NCI-H226 (cell line): ENCODE results near the gene MRPL20.
"Not testable (repeated sequence)": the region's sequence is repeated elsewhere in the genome, so short reads cannot be mapped to it uniquely, and the experiment has no call there.

ENCODE experiments used
- DNase-seq: peaks from one replicate; pipeline ENCODE4 v3.0.0-alpha.2; 2015

Gene MRPL20

DNA sequence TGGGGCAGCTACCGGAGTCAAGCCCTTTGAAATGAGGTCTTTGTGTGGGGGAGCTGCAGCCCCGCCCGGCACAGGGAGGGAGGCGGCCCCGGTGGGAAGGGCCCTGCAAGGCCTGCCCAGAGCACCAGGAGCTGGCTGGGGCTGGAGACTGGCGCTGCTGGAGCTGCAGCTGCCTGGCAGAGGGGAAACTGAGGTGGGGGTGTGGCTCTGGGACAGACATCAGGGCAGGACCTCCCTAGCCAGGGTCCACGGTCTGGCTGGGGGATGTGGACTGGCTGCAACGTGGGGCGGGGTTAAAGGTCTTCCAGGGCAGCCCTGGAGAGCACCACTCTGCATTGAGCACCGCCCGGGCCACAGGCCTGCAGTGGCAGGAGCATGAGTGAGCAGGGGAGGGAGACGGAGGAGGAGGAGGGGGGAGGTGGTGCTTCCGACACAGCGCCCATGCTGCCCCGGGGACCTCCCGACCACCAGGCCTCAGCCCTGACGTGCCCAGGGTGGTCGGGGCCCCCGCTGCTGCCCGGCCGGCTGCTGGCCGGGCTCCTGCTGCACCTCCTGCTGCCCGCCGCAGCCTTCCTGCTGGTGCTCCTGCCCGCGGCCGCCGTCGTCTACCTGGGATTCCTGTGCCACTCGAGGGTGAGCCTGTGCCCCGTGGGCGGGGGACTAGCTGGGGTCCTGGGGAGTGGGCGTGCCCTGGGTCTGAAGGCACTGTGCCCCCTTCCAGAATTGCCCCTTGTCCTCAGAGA lies 18.8 kb upstream of the MRPL20 start:
- DNase-seq = no peak

DNA sequence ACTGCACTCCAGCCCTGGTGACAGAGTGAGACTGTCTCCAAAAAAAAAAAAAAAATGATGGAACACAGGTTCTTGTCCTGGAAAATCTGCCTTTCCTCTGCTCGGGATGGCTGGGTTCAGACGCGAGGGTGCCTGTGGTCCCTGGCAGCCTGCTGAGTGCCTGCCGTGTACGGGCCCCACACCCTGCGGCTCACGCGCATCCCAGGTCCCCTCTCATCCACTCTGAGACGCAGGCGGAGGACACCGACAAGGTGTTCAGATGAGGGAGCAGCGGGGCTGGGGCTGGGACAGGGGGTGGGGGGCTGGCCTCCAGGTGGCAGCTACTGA lies 18.3 kb upstream of the MRPL20 start:
- no peak for DNase-seq

DNA sequence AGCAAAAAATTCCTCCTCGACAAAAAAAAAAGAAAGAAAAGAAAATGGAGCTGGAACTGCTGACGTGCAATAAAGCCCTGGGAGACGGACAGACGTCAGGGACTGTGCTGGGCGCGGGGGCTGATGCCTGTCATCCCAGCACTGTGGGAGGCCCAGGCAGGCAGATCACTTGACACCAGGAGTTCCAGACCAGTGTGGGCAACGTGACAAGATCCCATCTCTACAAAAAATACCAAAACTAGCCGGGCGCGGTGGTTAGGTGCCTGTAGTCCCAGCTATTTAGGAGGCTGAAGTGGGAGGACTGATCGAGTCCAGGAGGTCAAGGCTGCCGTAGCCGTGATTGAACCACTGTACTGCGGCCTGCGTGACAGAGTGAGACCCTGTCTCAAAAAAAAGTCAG lies 17.6 kb upstream of the MRPL20 start:
- DNase-seq = no peak

DNA sequence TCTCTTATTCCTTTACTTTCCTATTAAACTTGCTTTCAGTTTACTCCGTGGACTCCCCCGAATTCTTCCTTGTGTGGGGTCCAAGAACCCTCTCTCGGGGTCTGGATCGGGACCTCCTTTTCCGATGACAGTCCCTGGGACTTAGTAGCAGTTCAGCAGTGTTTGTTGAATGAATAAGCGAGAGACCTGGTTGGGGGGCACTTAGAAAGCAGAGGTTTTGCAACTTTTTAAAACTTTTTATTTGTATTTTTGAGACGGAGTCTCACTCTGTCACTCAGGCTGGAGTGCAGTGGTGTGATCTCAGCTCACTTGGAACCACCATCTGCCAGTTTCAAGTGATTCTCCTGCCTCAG lies 16.1 kb upstream of the MRPL20 start:
- no peak for DNase-seq

DNA sequence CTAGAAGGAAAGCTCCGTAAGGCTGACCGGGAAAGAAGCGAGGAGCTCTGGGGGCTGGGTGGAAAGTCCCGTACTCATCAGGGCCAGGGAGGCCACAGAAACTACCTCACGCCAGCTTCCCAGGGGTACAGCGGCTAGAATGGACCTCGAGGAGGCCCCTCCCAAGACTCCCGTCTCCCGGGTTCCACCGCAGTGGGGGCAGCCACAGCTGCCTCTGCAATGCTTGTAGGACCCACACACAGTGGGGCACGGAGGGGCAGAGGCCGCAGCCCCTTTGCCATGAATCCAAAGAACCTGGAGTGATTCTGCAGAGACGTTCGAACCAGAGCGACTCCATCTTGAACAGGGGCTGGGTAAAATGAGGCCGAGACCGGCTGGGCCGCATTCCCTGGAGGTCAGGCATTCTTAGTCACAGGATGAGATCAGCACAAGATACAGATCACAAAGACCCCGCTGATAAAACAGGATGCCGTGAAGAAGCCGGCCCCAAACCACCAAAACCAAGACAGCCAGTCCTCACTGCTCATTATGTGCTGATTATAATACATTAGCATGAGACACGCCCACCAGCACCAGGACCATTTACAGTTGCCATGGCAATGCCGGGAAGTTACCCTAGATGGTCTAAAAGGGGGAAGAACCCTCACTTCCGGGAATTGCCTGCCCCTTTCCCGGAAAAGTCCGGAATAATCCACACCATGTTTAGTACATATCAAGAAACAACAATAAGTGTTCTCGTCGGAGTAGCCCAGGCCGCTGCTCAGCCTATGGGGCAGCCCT lies 15.6 kb upstream of the MRPL20 start:
- no peak for DNase-seq

DNA sequence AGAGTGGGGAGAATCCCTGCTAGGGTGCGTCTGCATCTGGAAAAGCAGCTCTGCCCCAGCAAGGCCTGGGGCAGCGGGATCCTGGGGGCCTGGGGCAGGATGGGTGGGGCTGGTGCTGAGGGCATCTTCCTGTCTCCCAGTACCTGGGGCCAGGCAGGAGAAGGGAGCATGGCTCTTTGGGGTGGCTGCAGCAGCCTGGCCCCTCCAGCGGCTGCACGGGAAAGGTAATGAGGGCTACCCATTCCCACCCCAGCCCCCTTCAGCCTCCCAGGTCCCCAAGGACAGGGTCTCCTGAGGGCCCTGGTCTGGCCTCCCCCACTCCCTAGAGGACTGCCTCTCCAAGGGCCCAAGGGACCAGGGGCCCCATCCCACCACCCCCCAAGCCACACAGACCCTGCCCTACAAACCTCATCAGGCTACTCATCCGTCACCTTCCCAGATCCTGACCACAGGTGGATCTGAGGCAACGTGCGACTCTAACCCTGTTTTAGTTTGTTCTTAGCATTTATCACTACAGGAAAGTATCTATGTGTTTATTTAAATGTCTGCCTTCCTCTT lies 14.9 kb upstream of the MRPL20 start:
- no peak for DNase-seq

DNA sequence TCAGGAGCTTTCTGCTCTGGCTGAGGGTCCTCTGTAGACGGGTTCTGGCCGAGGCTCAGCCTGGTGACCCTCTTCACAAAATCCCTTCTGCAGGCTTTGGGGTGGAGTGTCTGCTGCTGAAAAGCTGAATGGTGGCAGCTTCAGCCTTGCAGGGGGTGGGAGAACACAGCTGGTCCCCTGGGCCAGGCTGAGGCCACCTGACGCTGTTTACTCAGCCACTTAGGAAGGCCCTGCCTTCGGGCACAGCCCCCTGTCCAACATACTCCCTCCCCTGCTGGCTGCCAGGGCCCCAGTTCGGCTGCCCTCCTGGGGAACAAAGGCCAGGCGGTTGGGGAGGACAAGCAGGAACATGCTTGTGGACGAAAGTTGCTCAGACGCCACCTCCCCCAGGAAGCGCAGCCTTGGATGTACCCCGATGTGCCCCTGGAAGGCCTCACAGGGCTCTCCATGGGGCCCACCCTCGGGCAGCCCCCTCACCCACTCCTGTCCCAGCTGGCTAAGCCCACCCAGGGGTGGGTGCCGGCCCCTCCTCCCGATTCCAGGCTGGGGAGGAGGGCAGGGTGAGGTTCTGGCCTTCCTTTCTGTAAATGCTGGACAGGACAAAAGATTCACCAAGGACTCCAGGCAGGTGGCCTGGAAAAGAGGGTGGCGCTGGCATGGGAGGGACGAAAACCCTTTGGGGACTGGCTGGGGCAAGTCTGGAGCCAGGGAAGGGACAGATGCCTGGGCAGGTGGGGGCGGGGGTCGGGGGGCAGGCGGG lies 14.2 kb upstream of the MRPL20 start, which contains the start of gene ANKRD65:
TSS of gene ANKRD65 (minus strand) at position 130 of the 760 bp plus-strand sequence. CDS start 271 bp downstream, outside the sequence.
- no peak for DNase-seq

DNA sequence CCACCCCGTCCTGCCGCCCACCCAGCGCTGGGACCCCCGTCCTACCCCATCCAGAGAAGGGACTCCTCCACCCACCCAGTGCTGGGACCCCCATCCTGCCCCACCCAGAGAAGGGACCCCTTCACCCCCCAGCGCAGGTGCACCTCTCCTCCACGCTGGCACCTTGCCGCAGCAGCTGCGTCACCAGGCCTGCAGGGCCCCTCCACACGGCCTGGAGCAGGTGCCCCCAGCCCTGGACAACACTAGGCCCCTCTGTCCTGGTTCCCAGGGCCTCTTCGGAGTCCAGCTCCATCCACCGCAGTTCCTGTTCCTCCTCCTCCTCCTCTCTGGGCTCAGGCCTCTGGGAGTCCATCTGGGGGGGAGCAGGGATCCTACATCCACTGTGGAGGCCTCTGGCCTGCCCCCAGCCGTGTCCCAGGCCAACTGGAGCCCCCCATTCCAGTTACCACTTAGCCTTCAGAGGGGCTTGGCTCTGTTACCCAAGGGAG lies 13.6 kb upstream of the MRPL20 start:
- no peak for DNase-seq

DNA sequence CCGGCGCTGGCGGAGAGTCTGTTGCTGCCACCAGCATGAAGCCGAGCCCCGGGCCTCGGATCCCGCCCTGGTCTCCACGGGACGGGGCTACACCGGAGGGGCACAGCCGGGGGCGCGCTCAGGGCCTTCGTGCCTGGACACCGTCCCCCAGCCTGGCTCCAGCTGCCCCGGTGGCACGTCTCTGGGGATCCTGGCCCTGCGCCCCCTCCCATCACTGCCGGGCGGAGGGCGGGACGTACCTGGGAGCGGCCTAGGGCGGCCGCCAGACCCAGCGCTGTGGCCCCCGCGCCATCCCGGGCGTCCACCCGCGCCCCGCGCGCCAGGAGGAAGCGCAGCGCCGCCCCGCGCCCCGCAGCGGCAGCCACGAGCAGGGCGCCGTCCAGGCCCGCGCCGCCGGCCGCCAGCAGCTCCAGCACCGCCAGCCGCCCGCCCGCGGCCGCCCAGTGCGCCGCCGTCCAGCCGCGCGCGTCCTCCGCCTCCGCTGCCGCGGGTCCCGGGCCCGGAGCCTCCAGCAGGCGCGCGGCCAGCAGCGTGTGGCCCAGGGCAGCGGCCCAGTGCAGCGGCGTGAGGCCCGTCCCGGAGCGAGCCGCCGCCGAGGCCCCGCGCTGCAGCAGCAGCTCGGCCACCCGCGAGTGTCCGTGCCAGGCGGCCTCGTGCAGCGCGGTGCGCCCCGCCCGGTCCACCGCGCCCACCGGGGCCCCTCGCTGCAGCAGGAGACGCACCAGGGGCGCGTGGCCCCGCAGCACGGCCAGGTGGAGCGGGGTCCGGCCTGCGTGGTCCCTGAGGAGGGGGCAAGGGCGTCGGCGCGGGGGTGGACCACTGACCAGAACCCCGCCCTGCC lies 12.9 kb upstream of the MRPL20 start:
- DNase-seq = no peak

DNA sequence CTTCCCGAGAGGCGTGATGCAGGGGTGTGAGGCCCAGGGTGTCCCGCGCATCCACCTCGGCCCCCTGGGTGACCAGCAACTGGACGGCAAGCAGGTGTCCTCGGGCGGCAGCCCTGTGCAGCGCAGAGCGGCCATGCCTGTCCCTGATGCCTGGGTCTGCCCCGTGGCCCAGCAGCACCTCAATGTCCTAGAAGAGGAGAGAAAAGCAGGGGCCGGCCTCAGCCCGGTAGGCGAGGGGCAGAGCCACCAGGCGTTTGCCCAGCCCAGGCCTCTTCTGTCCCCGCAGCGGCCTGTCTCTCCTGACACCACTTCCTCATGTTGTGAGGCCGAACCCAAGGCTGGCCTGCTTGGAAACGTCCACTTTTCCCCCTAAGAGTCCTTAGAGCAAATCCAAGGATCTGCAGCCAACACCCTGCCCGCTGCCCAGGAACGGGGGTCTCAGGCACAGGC lies 12.3 kb upstream of the MRPL20 start:
- no peak for DNase-seq

DNA sequence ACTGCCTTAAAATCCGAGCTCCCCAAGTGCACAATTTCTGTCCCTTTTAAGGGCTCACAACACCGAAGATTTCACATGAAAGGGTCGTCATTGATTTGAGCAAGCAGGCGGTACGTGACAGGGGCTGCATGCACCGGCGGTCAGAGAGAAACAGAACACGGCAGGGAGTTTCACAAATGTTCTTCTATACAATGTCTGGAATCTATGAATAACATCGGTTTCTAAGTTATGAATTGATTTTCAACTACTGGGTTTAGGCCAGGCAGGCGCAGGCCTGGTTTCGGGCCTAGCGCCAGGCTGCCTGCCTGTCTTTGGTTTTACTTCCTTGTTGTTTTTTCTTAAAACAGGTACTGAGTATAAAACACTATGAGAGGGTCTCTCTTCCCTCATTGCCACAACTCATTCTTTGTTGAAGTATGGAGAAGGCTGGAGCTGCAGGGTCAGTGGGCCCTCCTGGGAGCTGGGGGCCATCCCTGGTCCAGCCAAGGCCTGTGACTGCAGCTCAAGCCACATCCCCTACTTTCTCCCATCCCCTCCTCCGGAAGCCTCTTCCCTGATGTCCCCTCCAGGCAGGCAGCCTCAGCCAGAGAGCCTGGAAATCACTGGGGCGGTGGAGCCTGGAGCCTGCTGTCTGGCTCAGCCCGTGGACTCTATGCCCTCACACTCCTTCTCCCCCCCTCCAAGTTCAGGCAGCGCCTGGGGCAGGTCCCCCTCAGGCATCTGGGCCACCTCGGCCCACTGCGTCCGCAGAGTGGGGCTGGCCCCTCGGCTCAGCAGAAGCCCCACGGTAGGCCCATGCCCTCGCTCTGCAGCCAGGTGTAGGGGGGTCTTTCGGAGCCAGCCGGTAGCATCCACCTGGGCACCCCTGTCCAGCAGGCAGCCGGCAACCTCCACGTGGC lies 11.6 kb upstream of the MRPL20 start:
- DNase-seq = no peak

DNA sequence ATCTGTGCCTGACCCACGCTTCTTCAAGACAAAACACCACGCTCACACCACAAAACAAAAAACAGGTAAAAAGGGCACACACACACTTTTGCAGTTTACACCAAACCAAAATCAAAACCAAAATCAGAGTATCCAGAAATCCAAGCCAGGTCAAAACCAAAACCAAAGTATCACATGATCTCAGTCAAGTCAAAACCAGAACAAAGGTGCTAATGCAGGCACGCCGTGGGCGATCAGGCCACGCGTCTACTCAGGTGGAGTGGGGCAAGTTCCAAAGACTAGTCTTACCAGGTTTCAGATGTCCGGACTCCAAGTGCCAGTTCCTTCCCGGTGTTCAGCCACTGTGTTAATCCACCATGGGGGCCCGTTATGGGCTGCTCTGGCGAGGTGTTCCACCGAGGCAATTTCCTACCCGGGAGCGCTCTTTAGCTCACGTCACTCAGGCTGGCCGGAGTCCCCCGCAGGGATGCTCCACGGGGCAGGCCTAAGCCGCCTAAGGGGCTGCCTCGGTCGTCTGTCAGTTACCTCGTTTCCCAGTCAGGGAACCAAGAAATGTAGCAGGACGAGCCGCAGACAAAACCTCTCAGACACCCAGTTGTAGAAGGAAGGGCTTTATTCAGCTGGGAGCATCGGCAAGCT lies 10.9 kb upstream of the MRPL20 start:
- not testable (repeated sequence) for DNase-seq

DNA sequence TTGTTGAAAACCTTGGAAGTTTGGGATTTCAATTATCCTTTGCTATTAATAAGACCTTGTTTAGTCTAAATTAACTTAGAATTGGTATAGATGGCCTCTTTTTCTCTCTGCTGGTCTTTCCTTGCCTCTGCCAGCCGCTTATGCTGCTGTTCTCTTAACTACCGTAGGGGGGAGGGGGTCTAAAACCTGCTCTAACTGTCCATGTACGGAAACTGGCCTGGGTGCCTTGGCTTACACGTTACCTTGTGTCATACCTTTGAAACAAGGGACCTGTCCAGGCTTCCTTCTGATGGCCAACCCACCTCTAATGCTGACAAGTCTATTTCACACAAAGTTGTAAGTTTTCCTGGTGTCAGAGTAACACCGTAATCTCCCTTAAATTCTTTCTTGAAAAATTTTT lies 10.3 kb upstream of the MRPL20 start:
- not testable (repeated sequence) for DNase-seq

DNA sequence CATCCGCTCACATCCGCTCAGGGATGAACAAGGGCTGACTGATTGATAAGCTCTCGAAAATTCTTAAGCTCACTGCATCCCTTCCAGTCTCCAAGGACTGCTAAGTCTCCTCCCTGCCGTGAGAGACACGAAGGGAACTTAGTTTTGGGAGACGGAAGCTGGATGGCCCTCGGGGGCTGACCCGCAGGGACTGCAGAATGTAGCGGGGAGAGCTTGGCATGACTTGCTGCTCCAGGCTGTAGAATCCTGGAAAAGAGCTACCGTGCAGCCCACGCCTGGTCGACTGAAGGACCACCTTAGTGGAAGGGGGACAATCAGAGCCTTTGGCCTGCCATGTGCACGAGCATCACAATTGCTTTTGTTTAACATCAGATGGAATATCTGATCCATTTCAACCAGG lies 8.7 kb upstream of the MRPL20 start:
- no peak for DNase-seq

DNA sequence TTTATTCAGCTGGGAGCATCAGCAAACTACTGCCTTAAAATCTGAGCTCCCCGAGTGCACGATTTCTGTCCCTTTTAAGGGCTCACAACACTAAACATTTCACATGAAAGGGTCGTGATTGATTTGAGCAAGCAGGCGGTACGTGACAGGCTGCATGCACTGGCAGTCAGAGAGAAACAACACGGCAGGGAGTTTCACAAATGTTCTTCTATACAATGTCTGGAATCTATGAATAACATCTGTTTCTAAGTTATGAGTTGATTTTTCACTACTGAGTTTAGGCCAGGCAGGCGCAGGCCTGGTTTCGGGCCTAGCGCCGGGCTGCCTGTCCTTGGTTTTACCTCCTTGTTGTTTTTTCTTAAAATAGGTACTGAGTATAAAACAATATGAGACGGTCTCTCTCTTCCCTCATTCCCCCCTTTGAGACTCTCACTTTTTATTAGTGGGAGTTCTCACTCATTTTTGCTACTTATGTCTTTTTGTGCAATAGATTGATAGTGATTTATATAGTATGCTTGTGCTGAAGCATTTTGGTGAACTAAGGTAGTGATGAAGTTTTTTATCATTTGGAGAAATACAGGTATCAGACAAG lies 5.3 kb upstream of the MRPL20 start:
- not testable (repeated sequence) for DNase-seq

DNA sequence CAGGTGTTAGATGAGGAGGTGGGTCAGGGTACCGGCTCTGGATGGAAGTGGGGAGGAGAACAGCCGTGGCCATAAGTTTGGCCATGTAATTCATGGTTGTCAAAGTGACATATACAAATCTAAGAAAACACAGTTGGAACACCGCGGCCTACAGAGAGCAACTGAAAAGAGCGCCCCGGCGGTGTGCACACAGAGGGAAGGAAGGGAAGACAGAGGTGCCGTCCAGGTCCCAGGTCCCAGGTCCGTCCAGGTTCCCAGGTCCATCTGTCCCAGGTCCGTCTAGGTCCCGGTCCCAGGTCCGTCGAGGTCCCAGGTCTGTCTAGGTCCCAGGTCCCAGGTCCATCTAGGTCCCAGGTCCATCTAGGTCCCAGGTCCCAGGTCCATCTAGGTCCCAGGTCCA lies 4.5 kb upstream of the MRPL20 start:
- DNase-seq = no peak

DNA sequence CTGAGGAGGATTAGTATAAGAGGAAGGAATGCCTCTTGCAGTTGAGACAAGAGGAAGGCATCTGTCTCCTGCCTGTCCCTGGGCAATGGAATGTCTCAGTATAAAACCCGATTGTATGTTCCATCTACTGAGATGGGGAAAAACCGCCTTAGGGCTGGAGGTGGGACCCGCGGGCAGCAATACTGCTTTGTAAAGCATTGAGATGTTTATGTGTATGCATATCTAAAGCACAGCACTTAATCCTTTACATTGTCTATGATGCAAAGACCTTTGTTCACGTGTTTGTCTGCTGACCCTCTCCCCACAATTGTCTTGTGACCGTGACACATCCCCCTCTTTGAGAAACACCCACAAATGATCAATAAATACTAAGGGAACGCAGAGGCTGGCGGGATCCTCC lies 3.1 kb upstream of the MRPL20 start:
- not testable (repeated sequence) for DNase-seq

DNA sequence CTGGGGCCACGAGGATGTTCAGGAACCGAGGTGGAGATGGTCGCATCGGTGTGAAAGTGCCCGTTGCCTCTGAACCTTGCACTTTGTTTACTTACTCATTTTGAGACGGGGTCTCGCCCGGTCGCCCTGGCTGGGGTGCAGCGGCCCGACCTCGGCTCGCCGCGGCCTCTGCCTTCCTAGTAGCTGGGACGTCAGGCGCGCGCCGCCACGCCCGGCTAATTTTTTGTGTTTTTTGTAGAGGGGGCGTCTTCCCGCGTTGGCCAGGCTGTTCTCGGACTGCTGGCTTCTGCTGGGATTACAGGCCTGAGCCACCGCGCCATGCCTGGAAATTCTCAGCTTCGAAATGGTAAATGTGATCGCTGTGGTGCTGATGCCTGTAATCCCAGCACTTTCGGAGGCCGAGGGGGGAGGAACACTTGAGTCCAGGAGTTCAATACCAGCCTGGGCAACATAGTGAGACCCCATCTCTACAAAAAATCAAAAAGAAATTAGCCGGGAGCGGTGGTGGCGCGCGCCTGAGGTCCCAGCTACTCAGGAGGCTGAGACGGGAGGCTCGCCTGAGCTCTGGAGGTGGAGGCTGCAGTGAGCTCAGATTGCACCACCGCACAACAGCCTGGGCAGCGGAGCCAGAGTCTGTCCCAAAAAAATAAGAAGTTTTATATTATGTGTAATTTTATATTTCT lies 684 bp upstream of the MRPL20 start:
- DNase-seq = no peak

DNA sequence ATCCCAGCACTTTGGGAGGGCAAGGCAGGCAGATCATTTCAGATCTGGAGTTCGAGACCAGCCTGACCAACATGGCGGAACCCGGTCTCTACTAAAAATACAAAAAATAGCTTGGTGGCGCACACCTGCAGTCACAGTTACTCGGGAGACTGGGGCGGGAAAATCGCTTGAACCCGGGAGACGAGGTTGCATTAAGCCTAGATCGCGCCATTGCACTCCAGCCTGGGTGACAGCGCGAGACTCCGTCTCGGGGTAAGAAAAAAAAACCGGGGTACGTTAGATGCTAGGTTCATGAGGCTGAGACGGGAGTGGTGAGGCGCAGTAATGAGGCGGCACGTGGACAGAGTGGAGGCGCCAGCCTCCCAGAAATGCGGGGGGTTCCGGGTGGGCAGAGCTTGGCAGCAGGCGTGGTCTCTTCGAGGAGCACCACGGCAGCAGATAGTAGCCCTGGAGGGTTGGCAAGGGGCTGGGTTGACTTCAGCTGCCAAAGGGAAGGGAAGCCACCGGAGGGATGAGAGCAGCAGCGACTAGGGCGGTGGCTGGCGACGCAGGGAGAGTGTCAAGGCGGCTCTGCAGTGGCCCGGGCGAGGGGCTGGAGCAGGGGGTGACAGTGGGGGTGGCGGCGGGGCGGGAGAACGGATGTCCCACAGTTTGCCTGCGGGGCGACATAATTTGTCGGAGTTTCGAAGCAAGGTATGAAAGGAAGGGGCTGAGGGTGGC lies 832 bp downstream of the MRPL20 start:
- DNase-seq = no peak
